Glomerular visceral epithelial cell (primary cell): ENCODE results near the gene CCDC93.

ENCODE experiments used
- DNase-seq: peaks from one replicate; pipeline ENCODE4 v3.0.0-alpha.2; 2016; ENCODE audit errors: extremely low spot score

The CCDC93 gene

DNA sequence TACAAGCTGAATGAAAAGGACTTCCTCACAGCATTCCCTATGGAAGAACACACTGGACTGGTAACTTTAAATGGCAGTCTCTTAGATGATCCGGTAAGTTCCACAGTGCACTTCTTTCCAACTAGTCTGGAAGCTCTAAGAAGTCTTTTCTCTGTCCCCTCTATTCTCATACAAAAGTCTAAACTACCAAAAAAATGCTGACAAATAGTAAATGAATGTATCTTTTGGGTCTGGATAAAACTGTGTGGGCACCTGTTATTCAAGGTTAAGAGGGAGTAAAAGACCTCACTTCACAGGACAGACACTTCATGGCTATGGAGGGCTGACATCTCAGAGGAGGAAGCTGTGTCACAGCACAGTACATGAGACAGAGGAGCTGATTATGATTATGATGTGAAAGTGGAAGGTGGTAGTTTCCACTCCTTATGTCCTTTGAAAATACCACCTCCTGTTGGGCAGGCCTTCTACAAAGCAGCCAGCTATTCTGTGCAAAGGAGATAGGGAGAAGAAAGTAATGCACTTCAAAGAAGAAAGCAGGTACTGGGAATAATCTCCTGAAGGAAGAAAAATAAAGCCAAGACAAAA is 23.9 kb downstream of the CCDC93 start:
- DNase-seq = no peak

DNA sequence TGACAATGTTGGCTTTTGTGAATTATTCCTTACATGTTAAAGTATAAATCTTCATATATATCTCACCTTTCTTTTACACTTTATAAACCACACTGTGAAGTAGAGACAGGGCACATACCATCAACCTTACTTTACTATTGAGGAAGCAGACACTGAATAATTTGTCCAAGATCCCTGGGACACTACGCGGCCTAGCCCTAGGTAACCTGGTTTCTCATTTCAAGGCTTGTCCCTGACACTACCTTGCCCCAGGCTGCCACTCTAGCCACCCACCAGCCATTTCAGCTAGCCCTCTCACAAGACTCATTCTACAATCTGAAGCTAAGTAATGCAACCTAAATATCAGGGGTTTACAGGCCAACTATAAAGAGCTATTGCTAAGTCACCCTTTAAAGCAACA is 26.7 kb downstream of the CCDC93 start:
- DNase-seq = no peak

DNA sequence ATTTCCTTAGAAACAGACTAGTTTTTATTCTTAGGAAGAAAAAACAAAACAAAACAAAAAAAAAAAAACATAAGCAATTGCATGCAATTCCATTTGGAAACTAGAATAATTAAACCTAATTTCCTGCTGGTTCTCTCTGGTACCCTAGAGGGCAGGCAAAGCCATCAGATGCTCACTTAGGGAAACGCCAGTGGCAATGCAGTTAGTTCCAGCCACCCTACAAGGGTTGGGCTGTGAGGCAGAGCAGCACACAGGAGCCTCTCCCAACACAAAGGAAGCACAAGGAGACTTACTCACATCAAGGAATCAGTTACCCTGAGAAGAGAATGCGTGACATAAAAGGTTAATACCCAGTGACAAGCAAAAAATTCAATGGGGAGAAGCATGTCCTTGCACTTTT is 28.8 kb downstream of the CCDC93 start:
- DNase-seq = no peak

DNA sequence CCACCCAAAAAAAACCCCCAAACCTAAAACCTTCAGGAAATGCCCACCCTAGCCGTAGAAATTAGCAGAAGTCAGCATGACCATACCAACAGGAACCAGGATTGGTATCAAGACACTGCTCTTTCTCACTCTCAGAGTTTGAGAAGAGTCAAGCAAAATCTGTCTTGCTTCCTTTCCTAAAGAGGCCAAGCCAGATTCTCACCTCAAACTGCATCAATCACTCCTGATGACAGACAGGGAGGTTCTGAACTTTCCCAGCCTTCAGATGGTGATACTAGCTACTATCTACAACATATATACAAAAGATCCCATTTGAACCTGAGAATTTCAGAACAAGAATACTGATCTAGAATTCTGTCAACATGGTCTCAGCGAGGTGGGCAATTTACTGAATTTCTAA is 29.7 kb downstream of the CCDC93 start:
- DNase-seq = no peak

DNA sequence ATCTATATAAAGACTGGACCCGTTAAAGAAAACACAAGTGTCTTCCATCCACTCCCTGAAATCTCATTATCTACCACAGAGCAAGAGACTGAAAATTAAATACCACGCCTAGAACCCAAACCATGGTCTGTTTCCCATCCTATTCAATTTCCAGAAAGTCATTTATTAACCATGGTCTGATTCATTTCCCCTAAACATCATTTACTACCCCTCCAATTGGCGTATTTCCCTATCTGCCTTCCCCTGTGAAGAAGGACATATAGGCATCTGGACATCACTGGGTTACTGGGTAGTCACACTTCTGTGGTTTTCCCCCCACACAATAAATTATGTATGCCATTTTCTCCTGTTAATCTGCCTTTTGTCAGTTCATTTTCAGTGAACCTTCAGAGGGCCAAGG is 30.8 kb downstream of the CCDC93 start:
- peak; percentile 95 for DNase-seq

DNA sequence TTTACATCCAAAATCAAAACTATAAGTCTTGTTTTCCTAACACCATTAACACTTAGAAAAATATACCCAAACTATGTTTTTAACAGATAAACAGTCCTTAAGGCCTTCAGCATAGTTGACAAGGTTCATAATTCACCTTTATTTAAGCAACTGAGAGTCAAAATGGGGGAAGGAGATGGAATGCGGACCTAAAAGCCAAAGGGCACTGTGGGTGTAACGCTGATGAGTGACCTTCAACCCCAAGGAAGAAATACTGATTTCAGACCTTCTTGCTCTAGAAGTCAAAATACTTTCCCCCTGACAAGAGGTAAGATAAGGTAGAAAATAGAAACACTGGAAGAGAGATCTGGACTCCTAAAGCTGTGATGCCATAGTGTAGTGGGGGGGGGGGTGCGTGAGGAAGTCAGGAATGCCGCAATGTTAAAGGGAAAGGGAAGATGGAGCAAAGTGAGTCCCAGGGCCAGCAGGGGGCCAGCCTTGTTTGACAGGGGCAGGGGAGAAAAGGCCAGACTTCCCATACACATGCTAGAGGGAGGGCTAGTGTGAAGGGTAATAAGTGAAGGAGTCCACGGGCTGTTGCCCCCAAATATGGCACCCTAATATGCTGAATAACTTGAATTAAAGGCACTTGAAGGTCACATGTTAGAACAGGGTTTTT is 31.4 kb downstream of the CCDC93 start:
- peak; percentile 77 for DNase-seq

DNA sequence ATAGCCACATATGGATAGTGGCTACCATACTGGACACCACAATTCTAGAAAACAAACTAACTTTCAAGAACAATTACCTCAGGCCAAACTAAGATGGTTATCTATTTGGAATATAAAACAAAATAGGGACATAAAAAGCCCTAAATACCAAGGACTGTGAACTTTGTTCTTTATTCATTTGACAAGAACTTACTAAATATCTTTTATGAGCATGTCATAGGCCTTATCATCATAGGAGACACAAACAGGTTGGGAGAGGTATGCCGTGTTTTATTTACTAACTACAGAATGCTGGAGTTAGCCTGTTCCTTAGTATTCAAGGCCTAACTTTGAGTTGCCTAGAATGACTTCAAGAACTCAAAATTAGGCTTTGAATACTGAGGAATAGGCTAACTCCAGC is 32.1 kb downstream of the CCDC93 start:
- no peak for DNase-seq

DNA sequence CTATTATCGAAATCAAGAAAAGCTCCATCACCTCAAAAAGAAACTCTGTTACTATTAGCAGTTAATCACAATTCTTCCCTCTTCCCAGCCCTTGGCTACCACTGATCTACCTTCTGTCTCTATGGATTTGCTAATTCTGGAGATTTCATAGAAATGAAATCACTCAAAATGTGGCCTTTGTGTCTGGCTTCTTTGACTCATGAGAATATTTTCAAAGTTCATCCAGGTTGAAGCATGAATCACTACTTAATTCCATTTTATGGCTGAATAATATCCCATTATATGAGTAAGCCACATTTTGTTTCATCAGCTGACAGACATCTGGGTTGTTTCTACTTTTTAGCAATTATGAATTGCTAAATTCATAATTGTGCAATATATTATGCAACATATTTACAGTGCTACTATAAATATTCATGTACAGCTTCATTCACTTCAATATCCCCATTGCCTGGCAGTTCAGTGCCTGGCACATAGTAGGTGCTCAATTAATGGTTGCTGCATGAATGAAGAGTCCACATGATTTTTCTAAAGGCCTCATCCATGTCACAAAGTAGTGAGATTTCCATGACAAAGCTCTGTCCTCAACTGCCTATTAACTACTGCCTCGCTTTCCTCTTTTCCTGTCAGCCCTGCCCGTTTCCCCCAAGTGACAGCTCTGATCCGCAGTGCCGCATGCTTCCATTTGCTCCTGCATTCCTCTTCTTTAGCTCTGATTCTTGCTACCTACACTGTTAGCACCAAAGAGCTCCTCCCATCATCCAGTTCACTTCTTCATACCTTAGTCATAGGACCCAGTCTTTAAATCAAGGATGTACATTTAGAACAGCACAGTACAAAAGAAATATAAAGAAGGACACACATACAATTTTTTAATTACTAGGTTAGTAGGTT is 32.8 kb downstream of the CCDC93 start:
- peak; percentile 91 for DNase-seq

DNA sequence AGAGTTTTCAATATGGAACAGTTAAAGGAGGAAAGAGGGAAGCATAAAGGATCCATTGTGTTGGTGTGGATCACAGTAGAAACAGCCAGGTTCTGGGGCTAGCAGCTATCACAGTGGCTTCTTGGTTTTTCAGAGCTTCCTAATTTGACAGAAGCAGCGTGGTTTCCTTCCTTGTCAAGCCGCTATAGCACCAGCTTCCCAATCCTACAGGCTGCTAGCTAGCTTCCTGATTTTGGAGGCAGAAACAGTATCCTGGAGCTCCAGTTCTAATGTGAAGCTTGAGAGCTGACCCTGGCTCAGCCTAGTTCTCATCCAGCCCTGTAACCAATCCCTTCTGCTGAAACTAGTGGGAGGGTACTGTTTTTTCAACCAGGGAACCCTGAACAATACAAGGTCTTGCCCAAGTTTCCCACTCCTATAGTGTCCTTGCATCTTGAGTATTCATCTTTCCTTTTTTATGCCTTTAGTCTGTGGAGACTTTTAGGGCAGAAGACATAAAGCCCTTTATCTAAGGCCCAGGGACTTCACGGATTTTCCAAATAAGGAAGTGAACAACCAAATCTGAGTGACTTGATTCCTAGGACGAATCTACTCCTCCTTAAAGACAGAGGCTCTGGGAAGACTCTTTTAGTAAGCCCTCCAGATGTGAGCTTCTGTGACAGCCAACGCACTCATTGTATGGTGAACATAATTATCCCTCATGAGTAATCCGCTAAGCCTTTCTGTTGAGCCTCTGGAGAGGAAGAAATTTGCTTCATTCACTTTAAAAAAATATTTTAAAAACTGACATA is 33.8 kb downstream of the CCDC93 start:
- DNase-seq = peak; percentile 72

DNA sequence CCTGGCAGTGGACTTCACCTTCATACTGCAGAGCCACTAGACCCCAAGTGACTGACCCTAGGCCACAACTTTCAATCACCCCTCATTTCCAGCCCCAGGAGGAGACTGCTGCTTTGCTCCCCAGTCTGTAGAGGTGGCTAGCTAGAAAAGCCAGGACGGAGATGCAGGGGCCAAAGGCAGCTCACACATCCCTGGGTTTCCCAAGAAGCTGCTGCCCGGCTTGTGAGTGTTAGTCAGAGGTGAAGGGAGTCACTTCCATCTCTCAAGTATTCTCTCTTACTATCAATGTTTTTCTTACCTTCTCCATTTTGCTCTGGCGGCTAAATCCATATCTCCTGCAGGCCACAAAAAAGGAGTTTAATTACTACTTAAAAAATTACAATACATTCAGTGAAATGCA is 36.2 kb downstream of the CCDC93 start:
- no peak for DNase-seq

DNA sequence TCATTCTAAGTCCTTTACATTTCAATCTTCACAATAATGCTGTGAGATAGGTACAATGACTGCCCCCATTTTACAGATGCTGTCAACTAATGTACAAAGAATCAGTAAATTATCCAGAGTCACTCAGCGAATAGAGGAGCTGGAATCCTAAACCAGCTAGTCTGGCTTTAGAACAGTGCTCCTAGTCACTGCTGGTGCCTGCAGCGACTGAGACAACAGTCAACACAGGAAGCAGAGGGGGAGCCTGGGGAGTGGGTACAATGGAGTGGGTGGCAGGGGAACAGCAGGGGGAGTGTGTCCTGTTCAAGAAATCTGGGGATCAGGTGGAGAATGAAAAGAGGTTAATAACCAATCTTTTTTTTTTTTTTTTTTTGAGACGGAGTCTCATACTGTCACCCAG is 37.3 kb downstream of the CCDC93 start:
- DNase-seq = no peak

DNA sequence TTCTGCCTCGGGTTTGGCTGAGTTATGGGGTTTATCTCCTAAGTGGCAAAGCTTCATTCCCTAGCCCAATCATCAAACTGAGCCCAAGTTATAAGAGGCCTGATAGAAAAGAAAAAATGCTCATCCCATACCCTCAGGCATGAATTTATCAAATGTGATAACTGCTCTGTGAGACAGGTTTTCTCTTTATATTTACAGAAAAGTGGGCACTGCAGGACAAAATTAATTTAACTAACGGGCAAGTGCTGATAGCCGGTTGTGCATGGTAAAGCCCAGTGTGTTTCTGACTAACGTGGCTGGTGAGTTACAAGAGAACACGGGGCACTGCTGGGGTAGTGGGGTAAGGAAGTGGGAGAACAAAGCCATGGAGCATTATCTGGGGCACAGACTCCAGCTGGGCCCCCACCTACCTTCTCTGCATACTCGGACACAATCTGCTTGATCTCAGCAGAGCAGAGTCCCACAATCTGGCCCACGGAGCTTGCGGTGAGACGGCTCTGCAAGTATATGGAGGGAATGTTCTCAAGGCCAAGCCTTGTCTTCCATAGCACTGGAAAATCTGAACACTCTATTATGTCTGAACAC is 40.3 kb downstream of the CCDC93 start:
- DNase-seq = no peak

DNA sequence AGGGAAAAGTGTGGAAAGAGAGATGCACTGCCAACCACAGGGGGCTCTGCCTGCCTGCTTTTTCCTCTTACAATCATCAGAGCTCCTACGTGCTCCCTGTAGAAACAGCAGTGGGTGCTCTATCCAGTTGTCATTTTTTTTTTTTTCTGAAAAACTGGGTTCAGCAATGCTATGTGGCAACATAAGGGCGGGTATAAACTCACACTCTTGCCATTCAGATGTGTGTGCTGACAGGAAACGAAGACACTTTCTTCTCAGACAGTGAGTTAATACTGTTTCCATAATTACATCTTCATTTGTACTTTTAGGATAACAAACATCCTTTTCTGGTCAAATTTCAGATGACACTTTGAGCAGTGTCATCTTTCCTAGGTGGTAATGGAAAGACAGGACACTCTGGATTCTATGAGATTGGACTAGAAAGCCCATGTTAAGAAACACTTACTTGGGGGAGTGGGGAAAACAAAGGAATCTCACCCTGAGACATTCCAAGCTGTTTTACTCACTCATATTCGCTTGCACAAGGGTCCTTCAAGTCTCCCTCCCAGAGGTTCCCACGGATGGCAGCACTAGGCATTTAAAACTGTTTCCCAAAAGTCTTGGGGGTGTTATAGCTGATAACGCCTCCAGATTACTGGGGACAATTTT is 41.3 kb downstream of the CCDC93 start:
- peak; percentile 60 for DNase-seq

DNA sequence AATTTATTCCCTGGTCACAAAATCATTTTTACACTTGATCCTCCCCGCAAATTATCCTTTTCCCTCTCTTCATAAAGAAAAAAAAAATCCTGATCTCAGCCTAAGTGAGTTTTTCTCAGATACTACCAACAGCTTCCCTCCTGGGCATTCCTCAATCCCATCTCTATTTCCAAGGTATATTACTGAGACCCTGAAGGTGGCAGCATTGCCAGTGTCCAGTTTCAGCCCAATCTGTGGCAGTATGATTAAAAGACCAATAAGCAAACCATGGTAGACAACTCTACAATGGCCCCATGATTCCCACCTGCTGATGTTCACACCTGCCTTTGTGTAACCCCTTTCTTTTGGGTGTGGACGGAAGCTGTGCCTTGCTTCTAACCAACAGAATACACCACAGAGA is 45.1 kb downstream of the CCDC93 start:
- DNase-seq = no peak

DNA sequence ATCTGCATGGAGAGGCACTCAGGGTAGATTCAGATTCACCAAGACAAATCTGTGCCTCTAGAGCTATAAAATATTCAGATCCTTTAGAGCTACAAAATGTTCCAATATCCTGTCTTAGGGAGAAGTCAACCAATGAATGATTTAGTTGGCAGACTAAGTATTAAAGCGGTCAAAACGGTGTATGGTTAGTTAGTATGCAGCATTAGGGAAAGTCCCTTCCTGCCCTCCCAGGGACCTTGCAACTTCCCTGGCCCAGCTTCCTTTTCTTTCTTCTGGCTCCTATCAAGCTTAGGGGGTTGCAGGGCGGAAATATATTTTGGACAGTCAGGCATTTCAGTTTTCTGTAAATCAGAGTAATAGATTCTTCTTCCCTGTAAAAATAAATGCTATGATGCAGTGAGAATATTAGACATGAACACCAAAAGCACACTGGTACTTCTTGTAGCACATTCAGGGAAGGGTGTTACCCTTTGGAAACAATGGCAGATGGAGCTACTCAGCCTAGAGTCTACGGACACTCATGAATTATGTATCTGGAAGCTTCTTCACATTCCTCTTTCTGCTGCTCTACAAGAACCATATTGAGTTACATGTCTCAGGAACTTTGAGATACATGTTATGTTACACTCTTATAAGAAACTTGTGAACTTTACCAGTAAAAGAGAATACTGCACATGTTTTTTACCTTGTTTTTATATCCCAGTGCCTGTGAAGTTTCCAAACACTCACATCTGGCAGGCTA is 45.7 kb downstream of the CCDC93 start:
- DNase-seq = peak; percentile 38

DNA sequence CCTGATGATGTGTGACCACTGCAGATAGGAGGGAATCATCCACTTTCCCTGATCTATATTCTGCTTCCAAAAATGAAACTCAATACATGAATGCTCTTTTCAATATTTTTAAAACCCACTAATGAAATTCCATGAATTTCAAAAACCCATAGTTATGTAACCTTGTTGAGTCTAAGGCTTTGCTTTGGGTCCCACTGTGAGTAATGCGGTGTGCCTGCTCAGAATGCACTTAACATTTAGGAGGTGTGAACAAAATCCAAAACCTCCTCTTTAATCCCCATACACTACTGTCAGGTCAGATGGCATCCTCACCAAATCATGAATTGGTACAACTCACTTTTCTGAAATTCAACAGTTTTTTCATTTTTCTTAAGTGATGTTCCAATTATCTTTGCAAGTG is 50.4 kb downstream of the CCDC93 start:
- no peak for DNase-seq

DNA sequence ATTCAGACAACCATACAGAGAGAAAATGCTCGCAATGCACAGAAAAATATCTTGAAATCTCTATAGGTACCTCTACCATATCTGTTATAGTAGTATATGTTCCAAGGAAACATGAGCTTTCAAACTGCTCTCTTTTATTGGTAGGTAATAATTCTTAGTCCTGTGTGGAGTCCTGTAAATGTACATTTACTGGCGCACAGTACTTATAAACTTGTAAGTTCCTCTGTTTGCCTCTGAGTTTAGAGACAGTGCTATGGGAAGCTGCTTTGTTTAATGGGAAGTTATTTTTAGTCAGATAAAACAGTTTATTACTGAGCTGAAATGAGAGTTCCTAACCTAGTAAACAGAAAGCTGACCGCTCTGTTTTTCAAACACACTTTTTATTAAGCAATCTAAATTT is 52.7 kb downstream of the CCDC93 start:
- DNase-seq = no peak

DNA sequence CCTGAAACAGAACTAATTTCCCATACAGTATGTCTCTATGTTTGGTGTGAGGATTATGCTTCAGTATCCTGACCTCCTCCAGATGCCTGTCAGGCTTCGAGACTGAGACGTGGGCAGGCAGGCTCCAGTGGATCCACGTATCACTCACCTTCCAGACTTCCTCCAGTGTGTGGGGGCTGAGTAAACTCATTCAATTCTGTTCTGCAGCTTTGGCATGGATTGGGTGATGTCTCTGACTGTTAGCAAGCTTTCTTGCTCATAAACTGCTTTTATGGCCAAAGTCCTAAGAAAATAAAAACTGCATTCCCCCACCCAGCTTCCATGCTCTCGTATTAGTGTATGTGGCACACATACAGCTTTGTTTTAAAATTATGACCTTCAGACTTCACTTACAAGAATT is 53.6 kb downstream of the CCDC93 start:
- DNase-seq = no peak

DNA sequence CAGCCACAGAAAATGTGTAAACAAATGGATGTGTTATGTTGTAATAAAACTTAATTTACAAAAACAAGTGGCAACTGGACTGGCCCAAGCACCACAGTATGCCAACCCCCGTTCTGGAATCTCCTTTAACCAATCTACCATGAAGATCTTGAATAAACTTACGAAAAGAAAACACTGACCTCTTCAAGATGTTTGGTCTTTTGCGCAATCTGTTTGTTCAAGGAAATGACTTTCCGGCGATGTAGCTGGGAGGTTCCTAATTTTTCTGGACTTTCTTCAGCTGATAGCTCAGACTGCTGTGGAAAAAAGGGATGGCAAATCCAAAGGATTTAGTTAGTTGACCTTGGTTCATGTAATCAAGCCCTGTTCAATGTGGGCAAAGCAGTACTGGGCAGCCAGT is 55.7 kb downstream of the CCDC93 start:
- DNase-seq = peak; percentile 44

DNA sequence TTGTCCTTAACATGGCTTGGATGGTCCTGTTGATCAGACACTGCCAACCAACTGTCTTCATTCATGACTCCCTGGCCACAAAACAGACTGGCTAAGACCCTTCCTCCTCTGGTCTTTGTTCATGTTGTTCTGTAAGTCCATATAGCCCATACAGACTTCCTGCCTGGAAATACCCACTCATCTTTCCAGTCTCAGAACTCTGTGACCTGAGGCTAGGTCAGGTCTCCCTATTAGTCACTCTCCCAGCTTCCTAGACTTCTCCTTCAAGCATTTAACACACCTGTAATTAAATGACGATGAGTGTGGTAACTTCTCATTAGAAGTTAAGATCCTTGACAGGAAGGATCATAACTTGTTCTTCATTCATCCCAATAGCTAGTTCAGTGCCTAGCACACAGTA is 56.3 kb downstream of the CCDC93 start:
- no peak for DNase-seq
